ENCODE data around the gene TRPM3.

GRCh38 chr9:70692431-70692830 is 429.0 kb downstream of the TRPM3 start:
- TF ChIP-seq CTCF (IDR thresholded peaks at IDR 0.05): no peak
- no peak for TF ChIP-seq EZH2 (IDR thresholded peaks at IDR 0.05; ENCODE audit: borderline replicate concordance, insufficient read depth, low read depth, low read length, poor library complexity, severe bottlenecking)
